HepG2 (cell line): ENCODE measurements around the gene TRIM25. TPM values are rescaled to one million over a fixed set of nuclear protein-coding genes. Genes with fewer than 3 reads are reported as not detected.

Source experiments
- EZH2 ChIP-seq: conservative IDR thresholded peaks from 2 replicates; pipeline ENCODE4 v1.6.1; 2012; ENCODE audit warnings: mild to moderate bottlenecking, low read depth, low read length, moderate library complexity
- HNRNPL ChIP-seq: fragments of 200-400 bp; formaldehyde crosslinking; IDR thresholded peaks from 2 replicates; pipeline ENCODE4 v1.6.1; 2017; ENCODE audit warnings: mild to moderate bottlenecking, low read depth, low read length
- ISL2 ChIP-seq: sonication (generic); formaldehyde crosslinking; IDR thresholded peaks from 2 replicates; pipeline ENCODE4 v1.5.0; 2020; ENCODE audit warnings: missing genetic modification reagents
- KLF16 ChIP-seq, 2 experiments: sonication (generic) in 1 of 2; formaldehyde crosslinking in 1 of 2; IDR thresholded peaks; 2 replicates each; pipeline versions ENCODE4 v1.6.1 to v1.8.0; 2016 to 2023; ENCODE audit warnings: missing genetic modification reagents in 2 of 2, missing compliant biosample characterization in 1 of 2
- SPEN ChIP-seq: sonication (generic); formaldehyde crosslinking; IDR thresholded peaks from 2 replicates; pipeline ENCODE4 v1.5.1; 2020; ENCODE audit warnings: low read depth, mild to moderate bottlenecking, missing genetic modification reagents
- YEATS2 ChIP-seq: sonication (generic); formaldehyde crosslinking; IDR thresholded peaks from 2 replicates; pipeline ENCODE4 v1.4.0; 2020; ENCODE audit warnings: missing genetic modification reagents, borderline replicate concordance
- ZBTB21 ChIP-seq: sonication (generic); formaldehyde crosslinking; IDR thresholded peaks from 2 replicates; pipeline ENCODE4 v1.4.0; 2020; ENCODE audit warnings: missing genetic modification reagents
- ZNF317 ChIP-seq: sonication (generic); formaldehyde crosslinking; IDR thresholded peaks from 2 replicates; pipeline ENCODE4 v1.5.0; 2020; ENCODE audit warnings: mild to moderate bottlenecking, missing genetic modification reagents
- ZNF382 ChIP-seq: sonication (generic); formaldehyde crosslinking; IDR thresholded peaks from 2 replicates; pipeline ENCODE4 v1.5.0; 2020; ENCODE audit warnings: missing genetic modification reagents, mild to moderate bottlenecking, borderline replicate concordance
- ZNF589 ChIP-seq: sonication (generic); formaldehyde crosslinking; conservative IDR thresholded peaks from 2 replicates; pipeline ENCODE4 v1.8.0; 2022; ENCODE audit warnings: mild to moderate bottlenecking, moderate library complexity, missing genetic modification reagents
- ZNF616 ChIP-seq: sonication (generic); formaldehyde crosslinking; IDR thresholded peaks from 2 replicates; pipeline ENCODE4 v1.5.0; 2020; ENCODE audit warnings: low read depth, mild to moderate bottlenecking, missing genetic modification reagents
- ZNF761 ChIP-seq: sonication (generic); formaldehyde crosslinking; conservative IDR thresholded peaks from 2 replicates; pipeline ENCODE4 v1.4.0; 2020; ENCODE audit warnings: mild to moderate bottlenecking, missing genetic modification reagents
- polyA plus RNA-seq, 8 experiments: library from polyadenylated mRNA; depleted of rRNA in 3 of 8; stranded (reverse) in 7 of 8; unstranded in 1 of 8; fragments of >200 nt; fragmentation: Illumina TruSeq in 4 of 8; extraction: Trizol in 4 of 8; gene quantifications; 2 replicates each; pipeline versions ENCODE4 v1.2.1 to v1.2.3, GENCODE V29; 2011 to 2016; ENCODE audit warnings: low read depth in 4 of 8, missing spikeins in 1 of 8, mixed read lengths in 1 of 8; ENCODE audit not compliant: insufficient read depth in 1 of 8
- total RNA-seq, 5 experiments: library from RNA; depleted of rRNA; stranded (reverse); fragments of >200 nt; fragmentation: Illumina TruSeq; extraction: Trizol; gene quantifications; 2 replicates each; pipeline ENCODE4 v1.2.3, GENCODE V29; 2016; ENCODE audit warnings: low read depth in 1 of 5
- TF ChIP-seq, protein P1 (sequence below): sonication (generic); formaldehyde crosslinking; IDR thresholded peaks from 2 replicates; pipeline ENCODE4 v1.5.1; 2020; ENCODE audit warnings: mild to moderate bottlenecking, missing genetic modification reagents, borderline replicate concordance
- TF ChIP-seq, protein P2 (sequence below): sonication (generic); formaldehyde crosslinking; IDR thresholded peaks from 2 replicates; pipeline ENCODE4 v1.4.0; 2020; ENCODE audit warnings: missing genetic modification reagents
- TF ChIP-seq, protein P3 (sequence below): sonication (generic); formaldehyde crosslinking; IDR thresholded peaks from 2 replicates; pipeline ENCODE4 v1.8.1; 2023; ENCODE audit warnings: mild to moderate bottlenecking, inconsistent platforms, moderate library complexity, missing genetic modification reagents, borderline replicate concordance
- TF ChIP-seq, protein P4 (sequence below): sonication (generic); formaldehyde crosslinking; IDR thresholded peaks from 2 replicates; pipeline ENCODE4 v1.4.0; 2020; ENCODE audit warnings: mild to moderate bottlenecking, missing genetic modification reagents

Gene TRIM25
- total and polyA plus RNA-seq, 2 of the 13 experiments (the other 11 are each of a cell fraction or from before 2014, with no cell fraction given) = 30.8 to 42.2 TPM

DNA sequence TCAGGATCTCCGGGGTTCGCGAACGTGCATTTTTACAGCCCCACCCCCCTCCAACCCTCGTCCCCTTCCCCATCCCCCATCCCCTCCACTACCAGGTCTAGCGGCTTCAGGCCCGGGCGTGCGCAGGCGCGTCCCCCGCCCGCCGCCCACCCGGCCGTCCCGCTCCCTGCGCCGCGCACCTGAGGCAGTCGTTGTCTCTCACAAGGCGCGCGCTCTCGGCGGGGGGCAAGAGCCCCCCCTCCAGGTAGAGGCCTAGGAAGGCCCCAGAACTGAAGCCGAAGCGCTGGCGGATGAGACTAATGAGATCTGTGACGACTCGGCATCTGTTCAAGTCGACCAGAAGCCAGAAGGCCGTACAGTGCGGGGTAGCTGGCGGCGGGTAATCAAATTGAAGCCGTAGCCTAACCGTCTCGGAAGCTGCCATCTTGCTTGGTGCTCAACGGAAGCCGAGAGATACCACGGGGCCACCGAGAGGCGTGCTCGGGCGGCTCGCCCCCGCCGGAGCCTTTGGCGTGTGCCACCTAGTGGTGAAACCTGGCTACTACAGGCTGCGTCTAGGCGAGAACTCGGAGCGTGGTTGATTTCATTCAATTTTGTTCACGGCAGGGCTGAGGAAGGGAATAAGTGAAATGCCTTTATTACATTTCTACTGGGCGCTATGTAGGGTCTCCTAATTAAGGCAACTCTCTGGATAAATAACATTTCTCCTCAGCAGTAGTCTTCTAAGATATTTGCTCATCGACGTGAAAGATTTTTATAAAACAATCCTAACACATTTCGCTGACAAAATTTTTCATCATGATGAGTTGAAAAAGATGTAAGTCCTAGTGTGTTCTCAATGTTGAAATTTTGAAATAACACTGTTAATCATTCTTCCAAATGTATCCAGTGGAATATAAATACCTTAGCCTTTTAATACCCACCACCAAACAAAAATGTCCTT is 47.0 kb upstream of the TRIM25 start, which contains the start of gene COIL (continued):
- TF ChIP-seq ZBTB21 (no peak), ISL2 (CRISPR knock-in tag) (peak; percentile 69), ZNF589 (CRISPR knock-in tag) (no peak), EZH2 (no peak), ZNF616 (CRISPR knock-in tag) (no peak), ZNF317 (CRISPR knock-in tag) (peak; percentile 88), SPEN (CRISPR knock-in tag) (peak; percentile 89; the same call in 1 of the 2 replicates), ZNF382 (no peak), YEATS2 (CRISPR knock-in tag) (peak; percentile 93), ZNF761 (peak; percentile 36; the same call in 1 of the 2 replicates), HNRNPL (peak; percentile 47; the same call in 1 of the 2 replicates), KLF16 (CRISPR knock-in tag; IDR thresholded peaks at IDR 0.05) (peak in 1 of 2 experiments; percentile 94; a peak in 1 of 4 replicates)
- TF ChIP-seq, protein P1, sequence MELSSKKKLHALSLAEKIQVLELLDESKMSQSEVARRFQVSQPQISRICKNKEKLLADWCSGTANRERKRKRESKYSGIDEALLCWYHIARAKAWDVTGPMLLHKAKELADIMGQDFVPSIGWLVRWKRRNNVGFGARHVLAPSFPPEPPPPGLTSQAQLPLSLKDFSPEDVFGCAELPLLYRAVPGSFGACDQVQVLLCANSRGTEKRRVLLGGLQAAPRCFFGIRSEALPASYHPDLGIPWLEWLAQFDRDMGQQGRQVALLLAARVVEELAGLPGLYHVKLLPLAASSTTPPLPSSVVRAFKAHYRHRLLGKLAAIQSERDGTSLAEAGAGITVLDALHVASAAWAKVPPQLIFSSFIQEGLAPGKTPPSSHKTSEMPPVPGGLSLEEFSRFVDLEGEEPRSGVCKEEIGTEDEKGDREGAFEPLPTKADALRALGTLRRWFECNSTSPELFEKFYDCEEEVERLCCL (CRISPR knock-in tag) = no peak
- TF ChIP-seq, protein P2, sequence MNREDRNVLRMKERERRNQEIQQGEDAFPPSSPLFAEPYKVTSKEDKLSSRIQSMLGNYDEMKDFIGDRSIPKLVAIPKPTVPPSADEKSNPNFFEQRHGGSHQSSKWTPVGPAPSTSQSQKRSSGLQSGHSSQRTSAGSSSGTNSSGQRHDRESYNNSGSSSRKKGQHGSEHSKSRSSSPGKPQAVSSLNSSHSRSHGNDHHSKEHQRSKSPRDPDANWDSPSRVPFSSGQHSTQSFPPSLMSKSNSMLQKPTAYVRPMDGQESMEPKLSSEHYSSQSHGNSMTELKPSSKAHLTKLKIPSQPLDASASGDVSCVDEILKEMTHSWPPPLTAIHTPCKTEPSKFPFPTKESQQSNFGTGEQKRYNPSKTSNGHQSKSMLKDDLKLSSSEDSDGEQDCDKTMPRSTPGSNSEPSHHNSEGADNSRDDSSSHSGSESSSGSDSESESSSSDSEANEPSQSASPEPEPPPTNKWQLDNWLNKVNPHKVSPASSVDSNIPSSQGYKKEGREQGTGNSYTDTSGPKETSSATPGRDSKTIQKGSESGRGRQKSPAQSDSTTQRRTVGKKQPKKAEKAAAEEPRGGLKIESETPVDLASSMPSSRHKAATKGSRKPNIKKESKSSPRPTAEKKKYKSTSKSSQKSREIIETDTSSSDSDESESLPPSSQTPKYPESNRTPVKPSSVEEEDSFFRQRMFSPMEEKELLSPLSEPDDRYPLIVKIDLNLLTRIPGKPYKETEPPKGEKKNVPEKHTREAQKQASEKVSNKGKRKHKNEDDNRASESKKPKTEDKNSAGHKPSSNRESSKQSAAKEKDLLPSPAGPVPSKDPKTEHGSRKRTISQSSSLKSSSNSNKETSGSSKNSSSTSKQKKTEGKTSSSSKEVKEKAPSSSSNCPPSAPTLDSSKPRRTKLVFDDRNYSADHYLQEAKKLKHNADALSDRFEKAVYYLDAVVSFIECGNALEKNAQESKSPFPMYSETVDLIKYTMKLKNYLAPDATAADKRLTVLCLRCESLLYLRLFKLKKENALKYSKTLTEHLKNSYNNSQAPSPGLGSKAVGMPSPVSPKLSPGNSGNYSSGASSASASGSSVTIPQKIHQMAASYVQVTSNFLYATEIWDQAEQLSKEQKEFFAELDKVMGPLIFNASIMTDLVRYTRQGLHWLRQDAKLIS (CRISPR knock-in tag) = no peak
- TF ChIP-seq, protein P3, sequence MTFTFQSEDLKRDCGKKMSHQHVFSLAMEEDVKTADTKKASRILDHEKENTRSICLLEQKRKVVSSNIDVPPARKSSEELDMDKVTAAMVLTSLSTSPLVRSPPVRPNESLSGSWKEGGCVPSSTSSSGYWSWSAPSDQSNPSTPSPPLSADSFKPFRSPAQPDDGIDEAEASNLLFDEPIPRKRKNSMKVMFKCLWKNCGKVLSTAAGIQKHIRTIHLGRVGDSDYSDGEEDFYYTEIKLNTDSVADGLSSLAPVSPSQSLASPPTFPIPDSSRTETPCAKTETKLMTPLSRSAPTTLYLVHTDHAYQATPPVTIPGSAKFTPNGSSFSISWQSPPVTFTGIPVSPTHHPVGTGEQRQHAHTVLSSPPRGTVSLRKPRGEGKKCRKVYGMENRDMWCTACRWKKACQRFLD (CRISPR knock-in tag) = peak; percentile 78; the same call in 1 of the 2 replicates
- TF ChIP-seq, protein P4, sequence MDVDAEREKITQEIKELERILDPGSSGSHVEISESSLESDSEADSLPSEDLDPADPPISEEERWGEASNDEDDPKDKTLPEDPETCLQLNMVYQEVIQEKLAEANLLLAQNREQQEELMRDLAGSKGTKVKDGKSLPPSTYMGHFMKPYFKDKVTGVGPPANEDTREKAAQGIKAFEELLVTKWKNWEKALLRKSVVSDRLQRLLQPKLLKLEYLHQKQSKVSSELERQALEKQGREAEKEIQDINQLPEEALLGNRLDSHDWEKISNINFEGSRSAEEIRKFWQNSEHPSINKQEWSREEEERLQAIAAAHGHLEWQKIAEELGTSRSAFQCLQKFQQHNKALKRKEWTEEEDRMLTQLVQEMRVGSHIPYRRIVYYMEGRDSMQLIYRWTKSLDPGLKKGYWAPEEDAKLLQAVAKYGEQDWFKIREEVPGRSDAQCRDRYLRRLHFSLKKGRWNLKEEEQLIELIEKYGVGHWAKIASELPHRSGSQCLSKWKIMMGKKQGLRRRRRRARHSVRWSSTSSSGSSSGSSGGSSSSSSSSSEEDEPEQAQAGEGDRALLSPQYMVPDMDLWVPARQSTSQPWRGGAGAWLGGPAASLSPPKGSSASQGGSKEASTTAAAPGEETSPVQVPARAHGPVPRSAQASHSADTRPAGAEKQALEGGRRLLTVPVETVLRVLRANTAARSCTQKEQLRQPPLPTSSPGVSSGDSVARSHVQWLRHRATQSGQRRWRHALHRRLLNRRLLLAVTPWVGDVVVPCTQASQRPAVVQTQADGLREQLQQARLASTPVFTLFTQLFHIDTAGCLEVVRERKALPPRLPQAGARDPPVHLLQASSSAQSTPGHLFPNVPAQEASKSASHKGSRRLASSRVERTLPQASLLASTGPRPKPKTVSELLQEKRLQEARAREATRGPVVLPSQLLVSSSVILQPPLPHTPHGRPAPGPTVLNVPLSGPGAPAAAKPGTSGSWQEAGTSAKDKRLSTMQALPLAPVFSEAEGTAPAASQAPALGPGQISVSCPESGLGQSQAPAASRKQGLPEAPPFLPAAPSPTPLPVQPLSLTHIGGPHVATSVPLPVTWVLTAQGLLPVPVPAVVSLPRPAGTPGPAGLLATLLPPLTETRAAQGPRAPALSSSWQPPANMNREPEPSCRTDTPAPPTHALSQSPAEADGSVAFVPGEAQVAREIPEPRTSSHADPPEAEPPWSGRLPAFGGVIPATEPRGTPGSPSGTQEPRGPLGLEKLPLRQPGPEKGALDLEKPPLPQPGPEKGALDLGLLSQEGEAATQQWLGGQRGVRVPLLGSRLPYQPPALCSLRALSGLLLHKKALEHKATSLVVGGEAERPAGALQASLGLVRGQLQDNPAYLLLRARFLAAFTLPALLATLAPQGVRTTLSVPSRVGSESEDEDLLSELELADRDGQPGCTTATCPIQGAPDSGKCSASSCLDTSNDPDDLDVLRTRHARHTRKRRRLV = peak; percentile 73
